K562 (cell line): ENCODE measurements around the gene ZNF276. TPM values are rescaled to one million over a fixed set of nuclear protein-coding genes. Genes with fewer than 3 reads are reported as not detected.

Experiments used
- ARHGAP35 ChIP-seq: fragments of 450-650 bp; IDR thresholded peaks from 2 replicates; pipeline ENCODE4 v1.6.1; 2018; ENCODE audit not compliant: partially characterized antibody
- BCL6 ChIP-seq: fragments of 250-450 bp; sonication (Bioruptor Pico); IDR thresholded peaks from 2 replicates; pipeline ENCODE4 v1.4.0; 2020
- CREM ChIP-seq: IDR thresholded peaks from 2 replicates; pipeline ENCODE4 v1.6.1; 2014; ENCODE audit warnings: antibody characterized with exemption, low read depth
- CXXC5 ChIP-seq: fragments of 250-450 bp; sonication (Bioruptor Pico); IDR thresholded peaks from 2 replicates; pipeline ENCODE4 v1.8.0; 2022; ENCODE audit warnings: inconsistent platforms, mild to moderate bottlenecking, moderate library complexity
- MECOM ChIP-seq: fragments of 250-450 bp; sonication (Bioruptor Pico); IDR thresholded peaks from 2 replicates; pipeline ENCODE4 v1.8.0; 2022; ENCODE audit warnings: inconsistent platforms
- NCOA2 ChIP-seq, 2 experiments: fragments of 450-650 bp; IDR thresholded peaks; 2 replicates each; pipeline ENCODE4 v1.6.1; 2018; ENCODE audit warnings: mild to moderate bottlenecking in 2 of 2, moderate library complexity in 1 of 2; ENCODE audit not compliant: partially characterized antibody in 2 of 2
- PHF8 ChIP-seq: fragments of 200-600 bp; sonication (generic); IDR thresholded peaks from 2 replicates; pipeline ENCODE4 v1.6.1; 2012; ENCODE audit warnings: mixed run types, mild to moderate bottlenecking, inconsistent platforms, low read length, moderate library complexity, borderline replicate concordance
- RBM22 ChIP-seq: fragments of 200-400 bp; formaldehyde crosslinking; IDR thresholded peaks from 2 replicates; pipeline ENCODE4 v1.6.1; 2018; ENCODE audit warnings: low read length, low read depth; ENCODE audit not compliant: poor library complexity, severe bottlenecking
- RFX5 ChIP-seq: IDR thresholded peaks from 2 replicates; pipeline ENCODE4 v1.6.1; 2011; ENCODE audit warnings: low read depth, mild to moderate bottlenecking, improper control_type of control experiment, low read length
- SAP30 ChIP-seq: fragments of 200-600 bp; sonication (generic); IDR thresholded peaks from 2 replicates; pipeline ENCODE4 v1.6.1; 2012; ENCODE audit warnings: borderline replicate concordance, low read depth, mild to moderate bottlenecking, moderate library complexity, low read length, control low read depth, inconsistent platforms; ENCODE audit not compliant: insufficient read depth, poor library complexity, severe bottlenecking
- SUPT5H ChIP-seq: fragments of 450-650 bp; IDR thresholded peaks from 2 replicates; pipeline ENCODE4 v1.6.1; 2016
- ZFP36 ChIP-seq: fragments of 150-350 bp; IDR thresholded peaks from 2 replicates; pipeline ENCODE4 v1.6.1; 2018; ENCODE audit warnings: low read length, low read depth; ENCODE audit not compliant: partially characterized antibody
- ZFX ChIP-seq: sonication (generic); formaldehyde crosslinking; IDR thresholded peaks from 2 replicates; pipeline ENCODE4 v1.8.0; 2022; ENCODE audit warnings: mild to moderate bottlenecking, missing genetic modification reagents, moderate library complexity
- ZKSCAN3 ChIP-seq: fragments of 250-450 bp; sonication (Bioruptor Pico); IDR thresholded peaks from 2 replicates; pipeline ENCODE4 v1.4.0; 2020
- ZNF232 ChIP-seq: sonication (generic); formaldehyde crosslinking; IDR thresholded peaks from 2 replicates; pipeline ENCODE4 v1.8.0; 2022; ENCODE audit warnings: mild to moderate bottlenecking, missing genetic modification reagents
- ZNF3 ChIP-seq: fragments of 250-450 bp; sonication (Bioruptor Pico); IDR thresholded peaks from 2 replicates; pipeline ENCODE4 v1.5.0; 2021; ENCODE audit warnings: mild to moderate bottlenecking, moderate library complexity
- ZNF316 ChIP-seq: fragments of 450-650 bp; IDR thresholded peaks from 2 replicates; pipeline ENCODE4 v1.6.1; 2016
- ZNF644 ChIP-seq: fragments of 200-800 bp; sonication (Bioruptor generic); IDR thresholded peaks from 2 replicates; pipeline ENCODE4 v1.6.1; 2016; ENCODE audit warnings: low read depth, missing genetic modification characterization, missing compliant biosample characterization
- ZNF707 ChIP-seq: fragments of 250-450 bp; sonication (Bioruptor Pico); conservative IDR thresholded peaks from 2 replicates; pipeline ENCODE4 v1.8.0; 2022; ENCODE audit warnings: inconsistent platforms, mild to moderate bottlenecking, moderate library complexity
- polyA plus RNA-seq, 8 experiments: library from polyadenylated mRNA; depleted of rRNA in 4 of 8; stranded (reverse) in 5 of 8; unstranded in 3 of 8; fragments of >200 nt; fragmentation: Nextera tagmentation in 2 of 8; fragmentation: Illumina TruSeq in 1 of 8; extraction: Ambion mirVana in 2 of 8; extraction: Trizol in 1 of 8; gene quantifications; 2 replicates each; pipeline versions ENCODE4 v1.2.1 to v1.2.3, GENCODE V29; 2011 to 2014; ENCODE audit warnings: inconsistent platforms in 1 of 8, missing spikeins in 1 of 8
- total RNA-seq, 7 experiments: library from RNA; depleted of rRNA in 6 of 7; stranded (reverse); fragments of >200 nt in 6 of 7; fragmentation: Illumina TruSeq in 2 of 7; extraction: Trizol in 2 of 7; gene quantifications; 2 replicates each; pipeline versions ENCODE4 v1.2.1 to v1.2.3, GENCODE V29; 2011 to 2021; ENCODE audit warnings: low replicate concordance in 1 of 7
- TF ChIP-seq, protein P1 (sequence below): sonication (generic); formaldehyde crosslinking; IDR thresholded peaks from 2 replicates; pipeline ENCODE4 v1.8.1; 2023; ENCODE audit warnings: mild to moderate bottlenecking, missing genetic modification reagents
- TF ChIP-seq, protein P2 (sequence below): fragments of 450-650 bp; formaldehyde crosslinking; IDR thresholded peaks from 2 replicates; pipeline ENCODE4 v1.4.0; 2020; ENCODE audit warnings: mild to moderate bottlenecking
- TF ChIP-seq, protein P3 (sequence below): sonication (generic); formaldehyde crosslinking; IDR thresholded peaks from 2 replicates; pipeline ENCODE4 v1.4.0; 2020; ENCODE audit warnings: mild to moderate bottlenecking, missing genetic modification reagents
- TF ChIP-seq, protein P4 (sequence below): fragments of 450-650 bp; IDR thresholded peaks from 2 replicates; pipeline ENCODE4 v1.6.1; 2016; ENCODE audit warnings: borderline replicate concordance

Gene ZNF276
- total and polyA plus RNA-seq, 9 of the 15 experiments (the other 6 are each of a cell fraction or from before 2014, with no cell fraction given): 0.49 to 43.9 (median 15.8) TPM

DNA sequence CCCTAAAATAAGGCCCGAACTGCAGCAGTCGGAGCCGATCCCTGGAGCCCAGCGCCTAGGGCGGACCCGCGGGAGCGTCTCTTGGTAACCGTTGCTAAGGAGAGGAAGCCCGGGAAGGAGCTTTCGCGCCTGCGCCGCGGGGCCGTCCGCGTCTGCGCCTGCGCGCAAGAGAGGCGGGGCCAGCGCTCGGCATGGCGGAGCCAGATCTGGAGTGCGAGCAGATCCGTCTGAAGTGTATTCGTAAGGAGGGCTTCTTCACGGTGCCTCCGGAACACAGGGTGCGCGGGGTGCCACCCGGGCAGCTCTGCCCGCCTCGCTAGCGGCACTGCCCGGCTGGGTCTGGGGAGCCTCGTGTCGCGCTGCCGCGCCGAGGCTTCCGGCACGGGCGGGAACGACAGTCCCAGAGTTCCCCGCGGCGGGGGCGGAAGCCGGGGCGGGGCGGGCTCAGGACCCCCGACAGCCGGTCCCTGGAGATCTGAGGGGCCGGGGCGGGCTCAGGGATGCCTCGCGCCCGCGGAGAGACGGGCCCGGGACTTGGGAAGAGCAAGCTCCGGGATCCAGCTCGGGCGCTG lies 34.7 kb upstream of the ZNF276 start, which contains the start of gene CDK10 (continued):
- TF ChIP-seq ZFX: peak; percentile 37; the same call in 1 of the 2 replicates
- no peak for TF ChIP-seq BCL6
- TF ChIP-seq SUPT5H: peak; percentile 94
- no peak for TF ChIP-seq ZNF707
- TF ChIP-seq, protein P1, sequence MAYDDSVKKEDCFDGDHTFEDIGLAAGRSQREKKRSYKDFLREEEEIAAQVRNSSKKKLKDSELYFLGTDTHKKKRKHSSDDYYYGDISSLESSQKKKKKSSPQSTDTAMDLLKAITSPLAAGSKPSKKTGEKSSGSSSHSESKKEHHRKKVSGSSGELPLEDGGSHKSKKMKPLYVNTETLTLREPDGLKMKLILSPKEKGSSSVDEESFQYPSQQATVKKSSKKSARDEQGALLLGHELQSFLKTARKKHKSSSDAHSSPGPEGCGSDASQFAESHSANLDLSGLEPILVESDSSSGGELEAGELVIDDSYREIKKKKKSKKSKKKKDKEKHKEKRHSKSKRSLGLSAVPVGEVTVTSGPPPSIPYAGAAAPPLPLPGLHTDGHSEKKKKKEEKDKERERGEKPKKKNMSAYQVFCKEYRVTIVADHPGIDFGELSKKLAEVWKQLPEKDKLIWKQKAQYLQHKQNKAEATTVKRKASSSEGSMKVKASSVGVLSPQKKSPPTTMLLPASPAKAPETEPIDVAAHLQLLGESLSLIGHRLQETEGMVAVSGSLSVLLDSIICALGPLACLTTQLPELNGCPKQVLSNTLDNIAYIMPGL (CRISPR knock-in tag): no peak
- peak; percentile 93 for TF ChIP-seq SAP30
- TF ChIP-seq ARHGAP35: no peak
- no peak for TF ChIP-seq RFX5
- no peak for TF ChIP-seq ZNF3 (CRISPR knock-in tag)
- TF ChIP-seq ZKSCAN3 (CRISPR knock-in tag): no peak
- peak; percentile 81 for TF ChIP-seq CXXC5 (CRISPR knock-in tag)
- peak; percentile 99 for TF ChIP-seq RBM22
- TF ChIP-seq CREM: 0 out of 2 replicates have a peak, but pooled peaks have one; percentile 6
- no peak for TF ChIP-seq ZFP36
- no peak for TF ChIP-seq ZNF232
- TF ChIP-seq, protein P2, sequence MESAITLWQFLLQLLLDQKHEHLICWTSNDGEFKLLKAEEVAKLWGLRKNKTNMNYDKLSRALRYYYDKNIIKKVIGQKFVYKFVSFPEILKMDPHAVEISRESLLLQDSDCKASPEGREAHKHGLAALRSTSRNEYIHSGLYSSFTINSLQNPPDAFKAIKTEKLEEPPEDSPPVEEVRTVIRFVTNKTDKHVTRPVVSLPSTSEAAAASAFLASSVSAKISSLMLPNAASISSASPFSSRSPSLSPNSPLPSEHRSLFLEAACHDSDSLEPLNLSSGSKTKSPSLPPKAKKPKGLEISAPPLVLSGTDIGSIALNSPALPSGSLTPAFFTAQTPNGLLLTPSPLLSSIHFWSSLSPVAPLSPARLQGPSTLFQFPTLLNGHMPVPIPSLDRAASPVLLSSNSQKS (CRISPR knock-in tag): no peak
- TF ChIP-seq, protein P3, sequence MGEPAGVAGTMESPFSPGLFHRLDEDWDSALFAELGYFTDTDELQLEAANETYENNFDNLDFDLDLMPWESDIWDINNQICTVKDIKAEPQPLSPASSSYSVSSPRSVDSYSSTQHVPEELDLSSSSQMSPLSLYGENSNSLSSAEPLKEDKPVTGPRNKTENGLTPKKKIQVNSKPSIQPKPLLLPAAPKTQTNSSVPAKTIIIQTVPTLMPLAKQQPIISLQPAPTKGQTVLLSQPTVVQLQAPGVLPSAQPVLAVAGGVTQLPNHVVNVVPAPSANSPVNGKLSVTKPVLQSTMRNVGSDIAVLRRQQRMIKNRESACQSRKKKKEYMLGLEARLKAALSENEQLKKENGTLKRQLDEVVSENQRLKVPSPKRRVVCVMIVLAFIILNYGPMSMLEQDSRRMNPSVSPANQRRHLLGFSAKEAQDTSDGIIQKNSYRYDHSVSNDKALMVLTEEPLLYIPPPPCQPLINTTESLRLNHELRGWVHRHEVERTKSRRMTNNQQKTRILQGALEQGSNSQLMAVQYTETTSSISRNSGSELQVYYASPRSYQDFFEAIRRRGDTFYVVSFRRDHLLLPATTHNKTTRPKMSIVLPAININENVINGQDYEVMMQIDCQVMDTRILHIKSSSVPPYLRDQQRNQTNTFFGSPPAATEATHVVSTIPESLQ (CRISPR knock-in tag): peak; percentile 66; the same call in 1 of the 2 replicates
- TF ChIP-seq MECOM (CRISPR knock-in tag): no peak
- no peak for TF ChIP-seq NCOA2 (IDR thresholded peaks at IDR 0.05; ENCODE audit: partially characterized antibody in 2 of 2)
- TF ChIP-seq, protein P4, sequence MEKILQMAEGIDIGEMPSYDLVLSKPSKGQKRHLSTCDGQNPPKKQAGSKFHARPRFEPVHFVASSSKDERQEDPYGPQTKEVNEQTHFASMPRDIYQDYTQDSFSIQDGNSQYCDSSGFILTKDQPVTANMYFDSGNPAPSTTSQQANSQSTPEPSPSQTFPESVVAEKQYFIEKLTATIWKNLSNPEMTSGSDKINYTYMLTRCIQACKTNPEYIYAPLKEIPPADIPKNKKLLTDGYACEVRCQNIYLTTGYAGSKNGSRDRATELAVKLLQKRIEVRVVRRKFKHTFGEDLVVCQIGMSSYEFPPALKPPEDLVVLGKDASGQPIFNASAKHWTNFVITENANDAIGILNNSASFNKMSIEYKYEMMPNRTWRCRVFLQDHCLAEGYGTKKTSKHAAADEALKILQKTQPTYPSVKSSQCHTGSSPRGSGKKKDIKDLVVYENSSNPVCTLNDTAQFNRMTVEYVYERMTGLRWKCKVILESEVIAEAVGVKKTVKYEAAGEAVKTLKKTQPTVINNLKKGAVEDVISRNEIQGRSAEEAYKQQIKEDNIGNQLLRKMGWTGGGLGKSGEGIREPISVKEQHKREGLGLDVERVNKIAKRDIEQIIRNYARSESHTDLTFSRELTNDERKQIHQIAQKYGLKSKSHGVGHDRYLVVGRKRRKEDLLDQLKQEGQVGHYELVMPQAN: peak; percentile 90
- TF ChIP-seq PHF8: peak; percentile 92; the same call in 1 of the 2 replicates
- no peak for TF ChIP-seq ZNF316
- no peak for TF ChIP-seq ZNF644
